ENCODE data around the gene SLC25A30. TPM values are rescaled to one million over a fixed set of nuclear protein-coding genes. Genes with fewer than 3 reads are reported as not detected.

Gene SLC25A30
- total RNA-seq, 6 experiments from 2014 or later = 16.5 to 27.2 (median 18.8) TPM

Other genes with a start within 250 kb of the SLC25A30 start
- gene KCTD4, start 217.3 kb downstream of the SLC25A30 start, total RNA-seq (2021; fragmentation: NEBNext Ultra II Directional; extraction: Animal tissue kit (Norgen Biotek cat#: 25700)) = 1 to 10 TPM in 4 of 6 experiments, under 1 TPM in 2; 0.73 to 4.5 (median 1.1) TPM
- 1,000 to 10,000 TPM; 2,421 to 2,688 (median 2,563) TPM for gene TPT1, start 77.2 kb downstream of the SLC25A30 start, total RNA-seq (2021; fragmentation: NEBNext Ultra II Directional; extraction: Animal tissue kit (Norgen Biotek cat#: 25700))
- 10 to 100 TPM; 17.5 to 22.2 (median 20.7) TPM for gene COG3, start 46.6 kb upstream of the SLC25A30 start, total RNA-seq (2021; fragmentation: NEBNext Ultra II Directional; extraction: Animal tissue kit (Norgen Biotek cat#: 25700))
- gene ERICH6B, start 197.4 kb upstream of the SLC25A30 start, total RNA-seq (2021; fragmentation: NEBNext Ultra II Directional; extraction: Animal tissue kit (Norgen Biotek cat#: 25700)) = not detected

Measured in HFFc6 (cell line).